OCI-LY1 (cell line): ENCODE results near the gene TTN.

Experiments used
- H2AFZ ChIP-seq: fragments of 200-600 bp; sonication (generic), shearing (Covaris generic); 2 replicates; pipeline ENCODE4 v1.6.0; 2014; ENCODE audit warnings: antibody characterized with exemption, mild to moderate bottlenecking, low read length
- H3F3A ChIP-seq: fragments of 200-600 bp; sonication (generic), shearing (Covaris generic); 2 replicates; pipeline ENCODE4 v1.6.0; 2014; ENCODE audit warnings: mild to moderate bottlenecking, antibody characterized with exemption, low read length, moderate library complexity; ENCODE audit not compliant: insufficient read depth
- H3K27ac ChIP-seq: fragments of 200-600 bp; sonication (generic); 2 replicates; pipeline ENCODE4 v1.5.1; 2014; ENCODE audit warnings: low read length, mixed run types, mild to moderate bottlenecking, low read depth; ENCODE audit not compliant: poor library complexity, severe bottlenecking
- H3K27me3 ChIP-seq: fragments of 200-600 bp; sonication (generic); 2 replicates; pipeline ENCODE4 v1.6.0; 2014; ENCODE audit warnings: antibody characterized with exemption, mild to moderate bottlenecking, low read length, moderate library complexity; ENCODE audit not compliant: insufficient read depth
- H3K36me3 ChIP-seq: fragments of 200-600 bp; sonication (generic); 2 replicates; pipeline ENCODE4 v1.6.1; 2014; ENCODE audit warnings: mild to moderate bottlenecking, antibody characterized with exemption, low read length, moderate library complexity, mixed read lengths; ENCODE audit not compliant: insufficient read depth
- H3K4me1 ChIP-seq: fragments of 200-600 bp; sonication (generic); 2 replicates; pipeline ENCODE4 v1.5.1; 2014; ENCODE audit warnings: mild to moderate bottlenecking, low read length, moderate library complexity; ENCODE audit not compliant: insufficient read depth, severe bottlenecking
- H3K4me2 ChIP-seq: fragments of 200-600 bp; sonication (generic), shearing (Covaris generic); 2 replicates; pipeline ENCODE4 v1.6.1; 2014; ENCODE audit warnings: low read length
- H3K4me3 ChIP-seq: fragments of 200-600 bp; sonication (generic); 2 replicates; pipeline ENCODE4 v1.5.1; 2014; ENCODE audit warnings: low read length, low read depth, mild to moderate bottlenecking, mixed read lengths; ENCODE audit not compliant: poor library complexity, severe bottlenecking
- H3K79me2 ChIP-seq: fragments of 200-600 bp; shearing (Covaris generic); 2 replicates; pipeline ENCODE4 v1.6.1; 2016; ENCODE audit warnings: mixed run types, low read length, mixed read lengths; ENCODE audit not compliant: insufficient read depth
- H3K9ac ChIP-seq: fragments of 200-600 bp; sonication (generic), shearing (Covaris generic); 2 replicates; pipeline ENCODE4 v1.6.1; 2014; ENCODE audit warnings: mild to moderate bottlenecking, low read length, mixed read lengths
- H3K9me2 ChIP-seq: fragments of 200-600 bp; sonication (generic), shearing (Covaris generic); 2 replicates; pipeline ENCODE4 v1.6.1; 2014; ENCODE audit warnings: low read depth, mild to moderate bottlenecking, low read length, mixed read lengths
- H3K9me3 ChIP-seq: fragments of 200-600 bp; shearing (Covaris generic); 2 replicates; pipeline ENCODE4 v1.6.1; 2014; ENCODE audit warnings: low read length, mixed read lengths
- H4K20me1 ChIP-seq: fragments of 200-600 bp; sonication (generic), shearing (Covaris generic); 2 replicates; pipeline ENCODE4 v1.6.0; 2016; ENCODE audit warnings: mild to moderate bottlenecking, low read length; ENCODE audit not compliant: insufficient read depth
- CTCF ChIP-seq: fragments of 200-600 bp; sonication (generic), shearing (Covaris generic); IDR thresholded peaks from 2 replicates; pipeline ENCODE4 v1.5.1; 2017; ENCODE audit warnings: mild to moderate bottlenecking, antibody characterized with exemption, low read length, moderate library complexity, mixed read lengths
- EZH2 ChIP-seq: fragments of 200-600 bp; sonication (generic), shearing (Covaris generic); IDR thresholded peaks from 2 replicates; pipeline ENCODE4 v1.8.0; 2017; ENCODE audit warnings: borderline replicate concordance, mixed run types, mild to moderate bottlenecking, antibody characterized with exemption, low read length, moderate library complexity, mixed read lengths

The TTN gene

GRCh38 chr2:178531168-178531567 is 276.1 kb downstream of the TTN start:
- Histone ChIP-seq H3K4me3 (no peak overlapping the region), H3K9ac (no peak overlapping the region), H3K9me2 (no peaks in the 10 kb centered on the region), H3K27ac (no peak overlapping the region), H3K9me3 (no peaks in the 10 kb centered on the region), H3K4me2 (no peak overlapping the region), H4K20me1 (no peaks in the 10 kb centered on the region), H3F3A (no peaks in the 10 kb centered on the region), H3K36me3 (peaks cover 95% of the 10 kb centered on the region), H2AFZ (no peak overlapping the region), H3K27me3 (no peaks in the 10 kb centered on the region), H3K79me2 (peaks cover 40% of the 10 kb centered on the region), H3K4me1 (peaks cover 8% of the 10 kb centered on the region)
- TF ChIP-seq CTCF = no peak
- no peak for TF ChIP-seq EZH2

- Histone ChIP-seq H3K79me2 (peaks cover 44% of the 10 kb centered on the region), H3K27me3 (no peaks in the 10 kb centered on the region), H3K9me2 (no peaks in the 10 kb centered on the region), H3K36me3 (peaks cover 95% of the 10 kb centered on the region), H2AFZ (no peak overlapping the region), H3K9me3 (no peaks in the 10 kb centered on the region), H3K9ac (no peak overlapping the region), H3K27ac (no peak overlapping the region), H4K20me1 (no peaks in the 10 kb centered on the region), H3F3A (no peaks in the 10 kb centered on the region), H3K4me2 (no peak overlapping the region), H3K4me3 (no peak overlapping the region), H3K4me1 (peaks cover 8% of the 10 kb centered on the region)
- no peak for TF ChIP-seq EZH2
- TF ChIP-seq CTCF = no peak
Observed at GRCh38 chr2:178530625-178531142, 276.5 kb downstream of the TTN start.

GRCh38 chr2:178530131-178530530 is 277.1 kb downstream of the TTN start:
- TF ChIP-seq EZH2 (no peak), CTCF (no peak)
- H3K4me2 ChIP-seq = no peak overlapping the region

More at GRCh38 chr2:178530131-178530530, 277.1 kb downstream of the TTN start:
- no peaks in the 10 kb centered on the region for H4K20me1 ChIP-seq
- H3K9me3 ChIP-seq = no peaks in the 10 kb centered on the region
- H2AFZ ChIP-seq = no peak overlapping the region
- H3F3A ChIP-seq = no peaks in the 10 kb centered on the region
- H3K4me3 ChIP-seq = no peak overlapping the region
- no peak overlapping the region for H3K27ac ChIP-seq
- H3K79me2 ChIP-seq = peaks cover 44% of the 10 kb centered on the region
- peaks cover 8% of the 10 kb centered on the region for H3K4me1 ChIP-seq
- peaks cover 90% of the 10 kb centered on the region for H3K36me3 ChIP-seq
- H3K27me3 ChIP-seq = no peaks in the 10 kb centered on the region
- H3K9ac ChIP-seq = no peak overlapping the region
- no peaks in the 10 kb centered on the region for H3K9me2 ChIP-seq
